HG02884 (cell line): Measurements from ENCODE around the gene DBI.
"Not testable (repeated sequence)": the region's sequence is repeated elsewhere in the genome, so short reads cannot be mapped to it uniquely, and the experiment has no call there.

Experiments used
- ATAC-seq: cut with Tn5 transposase; IDR thresholded peaks from one replicate; pipeline ENCODE4 v1.9.1; 2021; ENCODE audit warnings: mild to moderate bottlenecking, moderate library complexity; ENCODE audit not compliant: unreplicated experiment

DBI gene

DNA sequence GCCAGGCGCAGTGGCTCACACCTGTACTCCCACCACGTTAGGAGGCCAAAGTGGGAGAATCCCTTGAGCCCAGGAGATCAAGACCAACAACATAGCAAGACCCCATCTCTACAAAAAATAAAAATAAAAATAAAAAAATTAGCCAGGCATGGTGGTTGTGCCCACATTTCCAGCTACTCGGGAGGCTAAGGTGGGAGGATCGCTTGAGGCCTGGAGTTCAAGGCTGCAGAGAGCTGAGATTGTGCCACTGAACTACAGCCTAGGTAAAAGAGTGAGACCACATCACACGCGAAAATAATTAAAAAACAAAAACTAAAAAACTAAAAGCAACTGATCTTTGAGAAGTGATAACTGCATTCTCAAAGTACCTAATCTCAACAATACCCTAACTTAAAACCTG, 2.0 kb upstream of the DBI start:
- no peak for ATAC-seq

DNA sequence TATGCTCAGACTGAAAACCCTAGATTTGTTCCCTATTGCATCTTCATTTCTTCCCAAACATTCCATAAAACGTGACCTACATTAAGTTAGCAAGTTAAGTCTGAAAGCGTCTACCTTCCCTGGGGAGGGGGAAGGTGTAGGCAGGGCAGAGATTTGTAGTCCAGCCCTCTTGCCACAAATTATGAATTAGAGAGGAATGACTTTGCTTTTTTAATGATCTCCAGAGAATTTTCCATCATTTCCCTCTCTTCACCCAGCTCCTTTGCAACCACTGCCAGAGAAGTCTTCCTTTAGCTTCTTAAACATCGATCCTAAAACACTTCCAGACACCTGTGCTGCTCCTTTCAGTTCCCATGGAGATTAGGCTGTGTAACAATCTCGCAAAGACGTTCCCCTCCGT, 1.3 kb upstream of the DBI start:
- ATAC-seq = no peak

DNA sequence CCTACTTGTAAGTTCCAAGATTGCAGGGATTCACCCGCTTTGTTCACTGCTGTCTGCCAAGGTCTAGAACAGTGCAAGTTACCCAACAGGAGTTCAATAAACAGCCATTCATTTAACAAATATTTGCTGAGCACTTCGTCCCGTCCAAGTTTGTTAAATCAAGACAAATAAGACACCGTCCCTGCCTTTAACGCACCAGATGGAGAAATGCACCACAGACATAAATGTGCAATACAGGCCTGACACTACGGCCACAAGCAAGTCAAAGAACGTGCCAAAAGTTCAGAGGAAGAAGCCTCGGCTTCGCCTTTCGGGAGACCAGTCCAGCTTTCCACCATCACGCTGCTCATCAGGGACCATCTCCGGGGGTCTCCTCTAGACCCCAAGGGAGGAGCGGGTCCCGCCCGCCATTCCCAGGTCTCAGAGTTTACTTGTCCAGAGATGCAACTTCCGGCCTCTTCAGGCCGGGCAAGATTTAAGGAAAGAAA, 572 bp upstream of the DBI start:
- ATAC-seq = no peak

DNA sequence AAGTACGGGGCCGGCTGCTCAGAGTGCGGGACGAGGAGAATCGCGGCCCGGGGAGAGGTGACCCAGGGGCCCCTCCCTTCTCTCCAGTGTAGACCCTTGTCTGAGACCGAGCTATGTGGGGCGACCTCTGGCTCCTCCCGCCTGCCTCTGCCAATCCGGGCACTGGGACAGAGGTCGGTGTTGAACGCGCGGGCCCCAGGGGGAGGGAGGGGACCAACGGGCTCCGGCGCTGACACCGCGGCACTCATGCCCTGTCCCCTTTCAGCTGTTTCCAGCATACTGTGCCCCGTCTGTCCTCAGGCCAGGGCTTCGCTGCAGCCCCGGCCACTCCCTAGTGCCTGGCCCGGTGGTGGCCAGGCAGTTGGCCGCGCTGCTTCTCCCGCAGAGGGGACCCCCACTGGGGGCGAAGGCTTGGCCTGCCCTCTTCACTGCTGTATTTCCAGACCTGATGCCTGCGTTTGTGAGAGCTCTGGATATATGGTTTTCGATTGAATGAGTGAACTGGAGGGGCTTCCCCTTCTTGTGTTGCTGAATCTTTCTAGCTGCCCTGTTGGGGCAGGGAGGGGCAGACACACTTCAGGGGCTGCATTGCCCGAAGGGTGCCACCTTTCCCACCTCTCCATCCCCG, 809 bp downstream of the DBI start:
- ATAC-seq = peak; percentile 20

DNA sequence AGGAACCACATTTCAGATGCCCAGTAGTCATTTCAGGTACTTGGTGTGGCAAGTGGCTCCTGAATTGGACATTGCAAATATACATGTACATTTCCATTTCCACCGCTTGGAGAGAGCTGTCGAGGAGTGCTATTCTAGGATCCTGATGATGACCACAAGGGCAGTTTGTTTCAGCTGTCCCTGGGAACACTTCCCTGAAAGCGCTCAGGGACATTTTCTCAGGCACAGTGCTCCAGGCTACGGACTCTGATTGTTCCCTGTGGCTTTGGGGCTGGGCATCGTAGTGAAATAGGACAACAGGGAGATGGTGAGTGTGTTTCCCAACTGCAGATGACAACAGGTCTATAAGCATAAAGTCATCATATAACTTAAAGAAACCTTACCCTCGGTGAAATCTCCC, 3.1 kb downstream of the DBI start:
- no peak for ATAC-seq

DNA sequence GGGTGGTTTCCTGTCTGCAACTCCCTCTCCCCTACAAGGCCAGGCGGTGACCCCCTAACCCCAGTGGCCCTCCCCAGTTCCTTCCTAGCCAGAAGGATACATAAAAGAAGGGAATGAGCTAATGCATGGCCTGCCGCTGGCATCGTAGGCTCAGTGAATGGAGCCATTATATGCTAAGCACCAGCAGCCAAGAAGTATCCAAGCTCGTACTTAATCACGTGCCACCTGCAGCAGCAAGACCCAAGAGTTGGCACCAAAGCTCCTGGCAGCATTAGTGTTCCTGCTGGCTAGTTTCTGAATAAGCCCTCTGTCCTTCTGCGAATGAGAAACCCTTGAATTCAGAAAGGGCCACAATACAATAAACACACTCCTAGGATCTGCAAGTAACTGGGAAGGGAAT, 4.3 kb downstream of the DBI start:
- no peak for ATAC-seq

DNA sequence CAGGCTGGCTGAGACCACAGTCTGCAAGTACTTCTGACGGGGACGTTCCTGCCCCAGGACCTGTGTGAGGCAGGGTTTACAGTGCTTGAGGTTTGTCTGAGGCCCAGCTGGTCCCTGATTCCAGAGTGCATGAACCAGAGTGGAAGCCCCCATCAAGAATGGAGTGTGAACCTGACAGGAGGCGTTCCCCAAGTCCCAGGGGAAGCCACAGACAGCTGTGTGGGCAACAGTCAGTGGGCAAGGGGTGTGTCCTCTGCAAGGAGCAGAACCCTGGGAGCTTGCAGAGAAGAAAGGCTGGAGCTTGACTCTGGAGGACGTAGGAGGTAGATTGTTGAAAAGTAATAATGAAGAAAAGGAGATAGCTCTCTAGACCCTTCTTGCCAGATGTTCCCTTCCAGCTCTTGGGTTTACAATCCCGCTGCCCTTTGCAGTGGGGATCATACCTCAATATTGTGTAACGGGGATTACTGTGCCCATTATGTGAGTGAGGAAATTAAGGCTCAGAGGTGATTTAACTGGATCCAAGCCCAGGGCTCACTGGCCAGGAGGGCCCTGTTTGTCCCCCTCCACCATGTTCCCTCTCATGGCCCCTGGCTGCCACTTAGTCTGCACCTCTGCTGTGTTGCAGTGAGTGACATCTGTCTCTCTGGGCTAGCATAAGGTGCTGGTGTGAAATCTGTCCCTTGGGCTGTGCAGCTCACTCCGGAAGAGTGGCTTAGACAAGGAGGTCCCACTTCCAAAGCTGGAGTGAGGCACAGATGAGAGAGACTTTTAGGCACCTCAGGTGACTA, 6.2 kb downstream of the DBI start:
- ATAC-seq = no peak

DNA sequence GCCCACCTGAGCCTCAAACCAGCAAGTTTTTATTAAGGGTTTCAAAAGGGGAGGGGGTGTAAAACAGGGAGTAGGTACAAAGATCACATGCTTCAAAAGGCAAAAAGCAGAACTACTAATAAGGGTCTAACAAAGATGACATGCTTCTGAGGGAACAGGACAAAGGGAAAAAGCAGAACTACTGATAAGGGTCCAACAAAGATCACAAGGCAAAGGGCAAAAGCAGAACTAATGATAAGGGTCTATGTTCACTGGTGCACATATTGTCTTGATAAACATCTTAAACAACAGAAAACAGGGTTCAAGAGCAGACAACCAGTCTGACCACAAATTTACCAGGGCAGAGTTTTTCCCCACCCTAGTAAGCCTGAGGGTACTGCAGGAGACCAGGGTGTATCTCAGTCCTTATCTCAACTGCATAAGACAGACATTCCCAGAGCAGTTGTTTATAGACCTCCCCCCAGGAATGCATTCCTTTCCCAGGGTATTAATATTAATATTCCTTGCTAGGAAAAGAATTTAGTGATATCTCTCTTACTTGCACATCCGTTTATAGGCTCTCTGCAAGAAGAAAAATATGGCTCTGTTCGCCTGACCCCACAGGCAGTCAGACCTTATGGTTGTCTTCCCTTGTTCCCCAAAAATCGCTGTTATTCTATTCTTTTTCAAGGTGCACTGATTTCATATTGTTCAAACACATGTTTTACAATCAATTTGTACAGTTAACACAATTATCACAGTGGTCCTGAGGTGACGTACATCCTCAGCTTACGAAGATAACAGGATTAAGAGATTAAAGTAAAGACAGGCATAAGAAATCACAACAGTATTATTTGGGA, 7.3 kb downstream of the DBI start:
- ATAC-seq = not testable (repeated sequence)

DNA sequence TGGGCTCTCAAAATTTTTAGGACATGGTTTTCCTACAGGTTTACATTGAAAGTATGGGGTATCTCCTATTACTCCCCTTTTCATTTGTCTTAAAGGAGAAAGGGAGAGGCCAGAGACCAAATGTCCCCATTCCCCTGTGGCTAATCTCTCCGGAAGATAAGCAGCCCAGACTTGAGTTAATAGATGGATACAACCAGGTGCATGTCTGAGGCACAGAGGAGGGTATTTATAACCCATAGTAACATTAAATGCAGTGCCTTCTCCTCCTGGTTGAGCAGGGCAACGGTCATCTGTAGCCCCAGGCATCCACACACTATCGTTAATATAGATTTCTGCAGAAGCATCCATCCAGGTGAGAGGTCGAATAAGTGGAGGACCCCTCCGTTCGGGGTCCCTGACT, 9.6 kb downstream of the DBI start:
- not testable (repeated sequence) for ATAC-seq

DNA sequence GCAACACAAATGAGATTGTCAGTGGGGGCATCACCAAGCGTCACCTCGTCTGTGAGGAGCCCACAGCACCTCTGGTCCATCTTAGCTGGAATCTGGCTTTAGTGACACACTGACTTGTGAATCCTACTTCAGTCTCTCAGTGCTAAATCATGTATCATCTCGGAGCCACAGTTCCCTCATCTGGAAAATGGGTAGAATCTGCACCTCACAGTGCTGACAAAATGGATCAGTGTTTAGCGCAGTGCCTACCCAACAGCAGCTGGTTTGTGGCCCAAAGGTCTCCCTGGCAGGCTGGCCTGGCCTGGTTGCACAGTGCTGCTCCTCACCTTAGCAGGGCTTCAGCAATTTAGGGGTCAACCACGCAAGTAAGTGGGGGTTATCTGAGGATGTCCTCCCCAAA, 10.0 kb downstream of the DBI start:
- no peak for ATAC-seq

DNA sequence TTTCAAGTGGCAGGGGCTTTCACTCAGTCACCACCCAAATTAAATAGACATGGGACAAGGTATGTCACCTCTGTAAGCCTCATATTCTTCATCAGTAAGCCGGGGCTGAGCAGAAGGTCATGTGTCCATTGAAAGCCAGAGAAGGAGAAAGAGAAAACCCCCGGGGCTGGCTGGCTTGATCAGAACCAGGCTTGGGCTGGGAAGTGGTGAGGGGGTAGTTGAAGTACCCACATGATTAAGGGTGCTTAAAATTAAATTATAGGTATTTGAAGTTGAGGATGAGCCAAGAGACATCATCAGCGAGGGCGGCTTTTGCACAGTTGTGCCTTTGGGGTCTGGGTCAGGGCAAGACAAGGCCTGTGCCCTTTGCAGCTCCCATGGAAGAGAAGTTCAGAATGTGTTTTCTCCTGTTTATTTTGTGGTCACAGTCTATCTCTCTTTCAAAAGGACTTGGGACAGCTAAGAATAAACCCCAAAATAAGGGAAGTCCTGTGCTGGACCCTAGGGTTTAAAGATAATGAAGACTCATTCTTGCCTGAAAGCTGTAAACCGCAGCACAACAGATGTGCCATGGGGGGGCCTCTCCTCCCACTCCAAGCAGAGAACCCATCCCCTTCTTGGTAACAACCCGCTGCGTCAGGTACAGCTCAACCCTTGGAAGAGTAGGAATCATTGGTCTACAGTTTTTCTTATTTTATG, 10.7 kb downstream of the DBI start:
- no peak for ATAC-seq

DNA sequence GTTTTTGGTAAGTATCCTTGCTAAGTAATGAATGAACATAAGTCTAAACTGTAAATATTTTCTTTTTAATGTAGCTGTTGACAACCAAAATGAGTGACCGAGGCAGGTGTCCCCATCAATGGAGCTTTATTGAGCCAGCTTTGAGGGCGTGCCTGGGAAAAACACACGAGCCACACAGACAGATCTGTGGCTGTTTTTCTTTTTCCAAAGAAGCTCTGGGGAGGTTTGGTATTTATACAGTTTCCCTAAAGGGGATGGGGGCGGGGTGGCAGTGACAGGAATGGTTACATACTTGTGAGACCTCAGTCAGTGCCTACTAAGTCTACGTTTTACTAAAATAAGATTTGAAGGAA, 11.2 kb downstream of the DBI start:
- no peak for ATAC-seq

DNA sequence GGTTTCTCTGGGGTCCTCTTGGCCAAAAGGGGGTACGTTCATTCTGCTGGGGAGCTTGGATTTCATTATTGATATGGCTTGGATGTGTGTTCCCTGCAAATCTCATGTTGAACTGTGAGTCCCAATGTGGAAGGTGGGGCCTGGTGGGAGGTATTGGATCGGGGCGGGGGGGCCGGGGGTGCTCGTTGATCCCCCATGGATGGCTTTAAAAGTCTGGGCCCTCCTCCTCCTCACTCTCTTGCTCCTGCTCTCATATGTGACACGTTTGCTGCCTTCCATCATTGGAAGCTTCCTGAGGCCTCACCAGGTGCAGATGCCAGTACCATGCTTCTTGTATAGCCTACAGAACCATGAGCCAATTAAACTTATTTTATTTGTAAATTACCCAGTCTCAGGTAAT, 11.8 kb downstream of the DBI start:
- ATAC-seq = no peak

DNA sequence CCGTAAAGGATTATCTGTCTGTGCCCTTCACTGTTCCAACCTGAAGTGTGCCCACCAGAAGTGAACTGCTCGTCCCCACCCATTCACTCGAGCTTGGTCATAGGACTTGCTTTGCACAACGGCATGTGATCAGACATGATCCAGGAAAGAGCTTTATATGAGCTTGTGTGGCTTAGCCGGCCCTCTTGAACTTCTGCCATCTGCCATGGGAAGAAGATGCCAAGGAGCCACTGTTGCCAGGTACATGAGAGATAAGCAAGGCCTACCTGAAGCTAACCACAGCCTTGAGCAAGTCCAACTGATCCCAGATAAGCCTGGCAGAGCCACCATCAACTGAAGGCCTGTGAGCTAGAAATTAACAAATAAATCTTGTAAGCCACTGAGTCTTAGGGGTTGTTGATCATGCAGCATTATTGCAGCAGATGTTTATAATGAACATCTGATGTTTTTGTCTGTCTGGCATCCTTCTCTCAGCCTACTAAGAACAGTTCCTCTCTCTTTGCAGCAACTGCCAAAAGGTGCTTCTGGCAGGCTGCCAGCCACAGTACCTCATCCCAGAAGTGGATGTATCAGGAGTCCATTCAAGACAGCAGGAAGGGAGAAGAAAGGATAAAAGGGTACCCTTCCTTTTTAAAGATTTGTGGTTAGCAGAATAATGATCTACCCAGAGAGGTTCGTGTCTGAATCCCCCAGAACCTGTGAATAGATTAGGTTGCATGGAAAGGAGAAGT, 16.8 kb downstream of the DBI start:
- ATAC-seq = no peak

DNA sequence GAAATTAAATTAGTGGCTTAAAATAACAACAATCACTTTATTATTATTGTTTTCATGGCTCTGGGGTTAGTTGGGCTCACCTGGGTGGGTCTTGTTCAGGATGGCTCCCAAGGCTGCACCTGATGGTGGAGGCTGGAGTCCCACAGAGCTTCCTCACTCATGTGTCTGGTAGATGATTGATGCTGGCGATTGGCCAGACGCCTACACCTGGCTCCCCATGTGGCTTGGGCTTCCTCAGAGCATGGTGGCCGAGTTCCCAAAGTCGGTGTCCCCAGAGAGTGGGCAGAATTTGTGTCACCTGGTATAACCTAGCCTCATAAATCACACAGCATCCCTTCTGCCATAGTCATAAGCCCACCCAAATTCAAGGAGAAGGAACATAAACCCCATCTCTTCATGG, 18.2 kb downstream of the DBI start:
- ATAC-seq = no peak

DNA sequence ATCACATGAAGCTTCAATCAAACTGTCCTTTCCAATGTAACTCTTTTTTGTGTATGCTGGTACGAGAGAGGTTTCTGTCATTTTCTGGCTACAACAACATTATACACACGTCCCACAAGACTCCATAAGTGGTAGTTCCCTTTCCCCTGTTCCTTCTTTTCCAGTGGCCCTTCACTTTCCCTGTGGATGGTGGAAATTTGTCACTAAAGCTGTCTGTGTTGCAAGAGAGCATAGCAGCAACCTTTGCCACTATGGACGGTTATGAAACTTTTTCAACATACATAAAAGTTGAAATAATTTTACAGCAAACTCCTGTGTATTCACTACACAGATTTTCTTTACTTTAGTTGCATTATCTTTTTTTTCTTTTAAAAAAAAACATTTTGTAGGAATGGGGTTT, 18.7 kb downstream of the DBI start:
- no peak for ATAC-seq

DNA sequence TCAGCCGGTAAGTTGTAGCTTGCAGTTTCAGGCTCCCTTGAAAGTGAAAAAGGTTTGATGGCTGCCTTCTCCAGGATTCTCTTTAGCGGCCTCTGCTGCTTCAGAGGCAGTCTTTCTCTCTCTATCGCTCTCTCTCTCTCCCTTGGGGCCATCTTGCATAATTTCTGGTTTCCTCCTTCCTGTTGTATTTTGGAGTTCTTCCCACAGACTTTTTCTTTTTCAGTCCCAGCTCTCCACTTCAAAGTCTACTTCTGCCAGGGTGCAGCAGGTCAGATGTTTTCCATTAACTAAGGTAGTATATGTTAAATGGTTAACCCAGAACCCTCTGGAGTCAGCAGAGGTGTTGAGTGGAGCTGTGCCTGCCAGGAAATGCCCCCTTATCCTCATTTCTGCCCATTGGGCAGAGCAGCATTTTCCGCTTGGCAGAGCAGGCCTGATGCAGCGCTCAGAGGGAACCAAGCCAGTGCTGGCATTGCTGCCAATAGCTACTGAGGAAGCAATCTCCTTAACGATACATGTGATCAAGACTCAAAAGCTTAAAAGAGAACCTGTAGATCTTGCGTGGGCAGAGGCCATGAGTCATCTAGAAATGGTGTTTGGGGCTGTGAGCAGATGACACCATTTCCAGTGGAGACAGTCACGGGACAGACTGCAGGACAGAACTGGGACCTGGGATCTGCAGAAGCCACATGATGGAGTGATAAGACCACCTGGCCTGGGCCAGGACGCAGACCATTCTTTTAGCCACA, 20.8 kb downstream of the DBI start:
- peak; percentile 95 for ATAC-seq

DNA sequence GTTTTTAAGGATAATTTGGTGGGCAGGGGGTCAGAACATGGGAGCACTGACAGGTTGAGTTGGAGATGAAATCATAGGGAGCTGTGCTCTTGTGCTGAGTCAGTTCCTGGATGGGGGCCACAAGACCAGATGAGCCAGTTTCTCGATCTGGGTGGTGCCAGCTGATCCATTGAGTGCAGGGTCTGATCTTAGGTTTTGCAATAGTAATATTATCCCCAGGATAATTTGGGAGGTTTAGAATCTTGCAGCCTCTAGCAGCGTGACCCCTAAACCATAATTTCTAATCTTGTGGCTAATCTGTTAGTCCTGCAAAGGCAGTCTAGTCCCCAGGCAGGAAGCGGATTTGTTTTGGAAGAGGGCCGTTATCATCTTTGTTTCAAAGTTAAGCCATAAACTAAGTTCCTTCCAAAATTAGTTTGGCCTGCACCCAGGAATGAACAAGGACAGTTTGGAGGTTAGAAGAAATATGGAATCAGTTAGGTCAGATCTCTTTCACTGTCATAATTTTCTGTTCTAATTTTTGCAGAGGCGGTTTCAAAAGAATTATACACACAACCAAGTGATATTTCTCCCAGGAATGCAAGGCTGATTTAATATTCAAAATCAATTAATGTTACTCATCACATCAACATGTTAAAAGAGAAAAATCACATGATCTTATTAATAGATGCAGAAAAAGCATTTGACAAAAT, 23.0 kb downstream of the DBI start:
- ATAC-seq = no peak
